HepG2 (cell line): ENCODE measurements around the gene RCN1. TPM values are rescaled to one million over a fixed set of nuclear protein-coding genes. Genes with fewer than 3 reads are reported as not detected.

Experiments
- ATAC-seq: fragments of 200-7000 bp; cut with Tn5 transposase; 3 replicates; pipeline ENCODE4 v1.9.1; 2020; ENCODE audit warnings: mild to moderate bottlenecking, moderate library complexity
- BruUV-seq: library from RNA; stranded (reverse); fragments of 400-500 nt; replicated peaks from 2 replicates; lab custom pipeline; 2021; lab: Mats Ljungman, UMichigan
- CTCF ChIA-PET: fragments of 300-600 bp; formaldehyde crosslinking; extraction: SDS; loops from one replicate; lab custom pipeline; 2021; ENCODE audit warnings: low total read pairs, inconsistent platforms, low intra/inter-chr PET ratio; lab: Yijun Ruan, JAX
- POLR2A ChIA-PET: fragments of 350-600 bp; sonication (Branson Sonifier 250); formaldehyde crosslinking; loops from one replicate; lab custom pipeline; 2020; ENCODE audit warnings: antibody characterized with exemption, inconsistent platforms; lab: Yijun Ruan, JAX
- DNase-seq: peaks from one replicate; pipeline ENCODE4 v3.0.0-alpha.2; 2015; ENCODE audit warnings: low spot score
- FAIRE-seq: peaks from 3 replicates; lab custom pipeline; 2011; peaks lifted over from hg19 to GRCh38; lab: Jason Lieb, UNC
- H2AFZ ChIP-seq: one replicate; pipeline ENCODE4 v1.6.1; 2011; ENCODE audit warnings: low read length, inconsistent platforms
- H3K27ac ChIP-seq: fragments of 300-600 bp; 3 replicates; pipeline ENCODE4 v1.8.0; 2011; ENCODE audit warnings: mixed run types, mild to moderate bottlenecking, mixed read lengths, low read length, inconsistent platforms; ENCODE audit not compliant: insufficient read depth; ENCODE audit errors: extremely low read length
- H3K27me3 ChIP-seq, 2 experiments: fragments of 200-600 bp in 1 of 2; 2 replicates in 1 of 2; 3 replicates in 1 of 2; pipeline versions ENCODE4 v1.6.0 to v1.8.0; 2011; ENCODE audit warnings: low read length in 2 of 2, mild to moderate bottlenecking in 2 of 2, moderate library complexity in 2 of 2, inconsistent platforms in 1 of 2; ENCODE audit not compliant: insufficient read depth in 2 of 2, control insufficient read depth in 1 of 2
- H3K36me3 ChIP-seq, 2 experiments: fragments of 200-600 bp in 1 of 2; replicated peaks in 1 of 2; 2 replicates in 1 of 2; 3 replicates in 1 of 2; pipeline versions ENCODE4 v1.5.1 to v1.8.0; 2011; ENCODE audit warnings: low read length in 2 of 2, inconsistent platforms in 1 of 2; ENCODE audit not compliant: insufficient read depth in 2 of 2, control insufficient read depth in 1 of 2
- H3K4me1 ChIP-seq: 2 replicates; pipeline ENCODE4 v1.5.1; 2012; ENCODE audit warnings: low read length, inconsistent platforms; ENCODE audit not compliant: insufficient read depth
- H3K4me2 ChIP-seq: 2 replicates; pipeline ENCODE4 v1.6.0; 2011; ENCODE audit warnings: low read depth, low read length, inconsistent platforms
- H3K4me3 ChIP-seq, 3 experiments: fragments of 200-600 bp in 1 of 3; sonication (generic), shearing (Covaris generic) in 1 of 3; replicated peaks in 1 of 3; 2 replicates each; pipeline ENCODE4 v1.5.1; 2011 to 2016; ENCODE audit warnings: low read length in 3 of 3, inconsistent platforms in 2 of 3, low read depth in 2 of 3, mild to moderate bottlenecking in 2 of 3, control low read depth in 1 of 3, mixed read lengths in 1 of 3; ENCODE audit not compliant: insufficient read depth in 1 of 3
- H3K79me2 ChIP-seq: one replicate; pipeline ENCODE4 v1.6.1; 2011; ENCODE audit warnings: low read length, inconsistent platforms; ENCODE audit not compliant: insufficient read depth
- H3K9ac ChIP-seq: 2 replicates; pipeline ENCODE4 v1.6.0; 2011; ENCODE audit warnings: mild to moderate bottlenecking, low read depth, low read length, inconsistent platforms; ENCODE audit not compliant: insufficient read depth
- H3K9me3 ChIP-seq: 2 replicates; pipeline ENCODE4 v1.5.1; 2012; ENCODE audit warnings: mild to moderate bottlenecking, low read length
- H4K20me1 ChIP-seq: 2 replicates; pipeline ENCODE4 v1.6.0; 2011; ENCODE audit warnings: inconsistent platforms, mild to moderate bottlenecking, low read length, moderate library complexity; ENCODE audit not compliant: insufficient read depth
- ARNT2 ChIP-seq: sonication (generic); formaldehyde crosslinking; IDR thresholded peaks from 2 replicates; pipeline ENCODE4 v1.8.0; 2022; ENCODE audit warnings: mild to moderate bottlenecking, low read depth, missing genetic modification reagents, moderate library complexity
- BORCS8-MEF2B ChIP-seq: sonication (generic); formaldehyde crosslinking; IDR thresholded peaks from 2 replicates; pipeline ENCODE4 v1.8.0; 2022; ENCODE audit warnings: mild to moderate bottlenecking, missing genetic modification reagents
- CBX5 ChIP-seq: sonication (generic); formaldehyde crosslinking; IDR thresholded peaks from 2 replicates; pipeline ENCODE4 v1.4.0; 2020; ENCODE audit warnings: missing genetic modification reagents, borderline replicate concordance
- CEBPG ChIP-seq: IDR thresholded peaks from 2 replicates; pipeline ENCODE4 v1.6.1; 2016
- FOXA1 ChIP-seq, 2 experiments: fragments of 450-650 bp in 1 of 2; sonication (generic) in 1 of 2; formaldehyde crosslinking in 1 of 2; IDR thresholded peaks; 2 replicates each; pipeline versions ENCODE4 v1.4.0 to v1.6.1; 2016 to 2020; ENCODE audit warnings: missing genetic modification reagents in 1 of 2
- MIER3 ChIP-seq: IDR thresholded peaks from 2 replicates; pipeline ENCODE4 v1.6.1; 2016; ENCODE audit warnings: missing compliant biosample characterization, borderline replicate concordance
- MTF1 ChIP-seq: sonication (generic); formaldehyde crosslinking; IDR thresholded peaks from 2 replicates; pipeline ENCODE4 v1.5.0; 2020; ENCODE audit warnings: missing genetic modification reagents
- RFXANK ChIP-seq: IDR thresholded peaks from 2 replicates; pipeline ENCODE4 v1.6.1; 2016
- SATB2 ChIP-seq: sonication (generic); formaldehyde crosslinking; IDR thresholded peaks from 2 replicates; pipeline ENCODE4 v1.5.0; 2020; ENCODE audit warnings: missing genetic modification reagents
- TARDBP ChIP-seq: sonication (generic); formaldehyde crosslinking; IDR thresholded peaks from 2 replicates; pipeline ENCODE4 v1.8.0; 2022; ENCODE audit warnings: mild to moderate bottlenecking, missing genetic modification reagents
- ZFP41 ChIP-seq: sonication (generic); formaldehyde crosslinking; IDR thresholded peaks from 2 replicates; pipeline ENCODE4 v1.4.0; 2020; ENCODE audit warnings: mild to moderate bottlenecking, missing genetic modification reagents, borderline replicate concordance
- ZMAT3 ChIP-seq: sonication (generic); formaldehyde crosslinking; conservative IDR thresholded peaks from 2 replicates; pipeline ENCODE4 v1.7.0; 2021; ENCODE audit warnings: missing genetic modification reagents
- ZNF264 ChIP-seq: sonication (generic); formaldehyde crosslinking; IDR thresholded peaks from 2 replicates; pipeline ENCODE4 v1.4.0; 2020; ENCODE audit warnings: missing genetic modification reagents
- WGBS: methylation state at CpG from one replicate; pipeline ENCODE4 v1.1.6; 2017; ENCODE audit warnings: low lambda C conversion rate; 5-methylcytosine and 5-hydroxymethylcytosine counted together
- in situ Hi-C: cut with HindIII; loops from 2 replicates; pipeline ENCODE4 v1.10.0; 2017; ENCODE audit warnings: low pct_unique_long_range_greater_than_20kb; ENCODE audit not compliant: extremely low pct_ligation_motif_present
- intact Hi-C: fragments of 100-400 bp; cut with micrococcal nuclease; formaldehyde crosslinking; loops from one replicate; pipeline ENCODE4 v1.10.0; 2022; ENCODE audit not compliant: unreplicated experiment
- polyA plus RNA-seq, 8 experiments: library from polyadenylated mRNA; depleted of rRNA in 3 of 8; stranded (reverse) in 7 of 8; unstranded in 1 of 8; fragments of >200 nt; fragmentation: Illumina TruSeq in 4 of 8; extraction: Trizol in 4 of 8; gene quantifications; 2 replicates each; pipeline versions ENCODE4 v1.2.1 to v1.2.3, GENCODE V29; 2011 to 2016; ENCODE audit warnings: low read depth in 4 of 8, missing spikeins in 1 of 8, mixed read lengths in 1 of 8; ENCODE audit not compliant: insufficient read depth in 1 of 8
- total RNA-seq, 5 experiments: library from RNA; depleted of rRNA; stranded (reverse); fragments of >200 nt; fragmentation: Illumina TruSeq; extraction: Trizol; gene quantifications; 2 replicates each; pipeline ENCODE4 v1.2.3, GENCODE V29; 2016; ENCODE audit warnings: low read depth in 1 of 5
- TF ChIP-seq, protein P1 (sequence below): sonication (generic); formaldehyde crosslinking; IDR thresholded peaks from 2 replicates; pipeline ENCODE4 v1.4.0; 2020; ENCODE audit warnings: missing genetic modification reagents
- TF ChIP-seq, protein P2 (sequence below): sonication (generic); formaldehyde crosslinking; IDR thresholded peaks from 2 replicates; pipeline ENCODE4 v1.4.0; 2020; ENCODE audit warnings: mild to moderate bottlenecking, low read depth, missing genetic modification reagents
- TF ChIP-seq, protein P3 (sequence below): sonication (generic); formaldehyde crosslinking; IDR thresholded peaks from 2 replicates; pipeline ENCODE4 v1.5.1; 2020; ENCODE audit warnings: mild to moderate bottlenecking, missing genetic modification reagents, borderline replicate concordance

RCN1 gene
- total and polyA plus RNA-seq, 2 of the 13 experiments (the other 11 are each of a cell fraction or from before 2014, with no cell fraction given), result 22.0 to 28.5 TPM

DNA sequence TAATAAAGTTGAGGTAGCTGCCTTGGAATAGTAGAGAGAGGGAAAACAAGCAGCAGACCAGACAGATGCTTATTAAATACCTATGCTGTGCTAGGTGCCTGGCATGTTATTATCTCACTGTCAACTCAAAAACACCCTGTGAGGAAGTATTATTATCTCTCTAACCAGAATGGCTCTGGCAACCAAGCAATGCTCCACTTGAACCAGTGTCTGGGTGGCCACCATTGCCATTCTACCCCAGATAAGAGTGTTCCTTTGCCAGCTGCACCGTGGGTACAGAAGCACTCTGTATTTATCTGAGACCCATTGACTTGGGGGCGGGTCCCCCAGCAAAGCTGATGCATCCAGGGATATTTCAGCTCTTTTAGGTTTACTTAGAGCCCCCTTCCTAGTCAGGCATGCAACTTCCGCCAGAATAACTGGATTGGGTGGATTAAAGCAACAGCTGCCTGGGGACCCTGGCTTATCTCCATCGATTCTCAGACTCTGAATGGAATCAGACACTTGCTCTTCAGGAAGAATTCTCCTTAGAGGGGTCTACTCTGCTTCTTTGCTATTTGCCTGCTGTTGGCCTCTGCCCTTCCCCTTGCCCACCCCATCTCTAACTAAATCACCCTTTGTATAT lies 49.1 kb downstream of the RCN1 start:
- Histone ChIP-seq H2AFZ (no peak overlapping the region), H3K36me3 (no peaks in the 10 kb centered on the region), H4K20me1 (no peaks in the 10 kb centered on the region), H3K27me3 (no peaks in the 10 kb centered on the region; a peak in 2 of 5 replicates), H3K4me3 (no peak overlapping the region), H3K4me2 (no peak overlapping the region), H3K27ac (no peak overlapping the region), H3K9ac (no peak overlapping the region), H3K79me2 (no peaks in the 10 kb centered on the region), H3K4me1 (peaks cover 10% of the 10 kb centered on the region), H3K9me3 (no peaks in the 10 kb centered on the region)
- DNase-seq, result no peak
- ChIA-PET CTCF (no interaction called here), POLR2A (no interaction called here)
- ATAC-seq, result no peak
- no peak for TF ChIP-seq ARNT2 (CRISPR knock-in tag)
- TF ChIP-seq MTF1 (CRISPR knock-in tag), result no peak
- TF ChIP-seq, protein P1, sequence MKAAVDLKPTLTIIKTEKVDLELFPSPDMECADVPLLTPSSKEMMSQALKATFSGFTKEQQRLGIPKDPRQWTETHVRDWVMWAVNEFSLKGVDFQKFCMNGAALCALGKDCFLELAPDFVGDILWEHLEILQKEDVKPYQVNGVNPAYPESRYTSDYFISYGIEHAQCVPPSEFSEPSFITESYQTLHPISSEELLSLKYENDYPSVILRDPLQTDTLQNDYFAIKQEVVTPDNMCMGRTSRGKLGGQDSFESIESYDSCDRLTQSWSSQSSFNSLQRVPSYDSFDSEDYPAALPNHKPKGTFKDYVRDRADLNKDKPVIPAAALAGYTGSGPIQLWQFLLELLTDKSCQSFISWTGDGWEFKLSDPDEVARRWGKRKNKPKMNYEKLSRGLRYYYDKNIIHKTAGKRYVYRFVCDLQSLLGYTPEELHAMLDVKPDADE (CRISPR knock-in tag), result no peak
- TF ChIP-seq CBX5 (CRISPR knock-in tag), result no peak
- no peak for TF ChIP-seq ZMAT3 (CRISPR knock-in tag)
- no peak for TF ChIP-seq MIER3 (CRISPR knock-in tag)
- TF ChIP-seq CEBPG (CRISPR knock-in tag), result no peak
- TF ChIP-seq ZFP41 (CRISPR knock-in tag), result no peak
- no peak for TF ChIP-seq TARDBP (CRISPR knock-in tag)
- TF ChIP-seq, protein P2, sequence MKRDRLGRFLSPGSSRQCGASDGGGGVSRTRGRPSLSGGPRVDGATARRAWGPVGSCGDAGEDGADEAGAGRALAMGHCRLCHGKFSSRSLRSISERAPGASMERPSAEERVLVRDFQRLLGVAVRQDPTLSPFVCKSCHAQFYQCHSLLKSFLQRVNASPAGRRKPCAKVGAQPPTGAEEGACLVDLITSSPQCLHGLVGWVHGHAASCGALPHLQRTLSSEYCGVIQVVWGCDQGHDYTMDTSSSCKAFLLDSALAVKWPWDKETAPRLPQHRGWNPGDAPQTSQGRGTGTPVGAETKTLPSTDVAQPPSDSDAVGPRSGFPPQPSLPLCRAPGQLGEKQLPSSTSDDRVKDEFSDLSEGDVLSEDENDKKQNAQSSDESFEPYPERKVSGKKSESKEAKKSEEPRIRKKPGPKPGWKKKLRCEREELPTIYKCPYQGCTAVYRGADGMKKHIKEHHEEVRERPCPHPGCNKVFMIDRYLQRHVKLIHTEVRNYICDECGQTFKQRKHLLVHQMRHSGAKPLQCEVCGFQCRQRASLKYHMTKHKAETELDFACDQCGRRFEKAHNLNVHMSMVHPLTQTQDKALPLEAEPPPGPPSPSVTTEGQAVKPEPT (CRISPR knock-in tag), result no peak
- TF ChIP-seq BORCS8-MEF2B, result no peak
- TF ChIP-seq, protein P3, sequence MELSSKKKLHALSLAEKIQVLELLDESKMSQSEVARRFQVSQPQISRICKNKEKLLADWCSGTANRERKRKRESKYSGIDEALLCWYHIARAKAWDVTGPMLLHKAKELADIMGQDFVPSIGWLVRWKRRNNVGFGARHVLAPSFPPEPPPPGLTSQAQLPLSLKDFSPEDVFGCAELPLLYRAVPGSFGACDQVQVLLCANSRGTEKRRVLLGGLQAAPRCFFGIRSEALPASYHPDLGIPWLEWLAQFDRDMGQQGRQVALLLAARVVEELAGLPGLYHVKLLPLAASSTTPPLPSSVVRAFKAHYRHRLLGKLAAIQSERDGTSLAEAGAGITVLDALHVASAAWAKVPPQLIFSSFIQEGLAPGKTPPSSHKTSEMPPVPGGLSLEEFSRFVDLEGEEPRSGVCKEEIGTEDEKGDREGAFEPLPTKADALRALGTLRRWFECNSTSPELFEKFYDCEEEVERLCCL (CRISPR knock-in tag), result no peak
- TF ChIP-seq SATB2 (CRISPR knock-in tag), result no peak
- no peak for TF ChIP-seq RFXANK
- no peak for TF ChIP-seq FOXA1 (IDR thresholded peaks at IDR 0.05)
- TF ChIP-seq FOXA1 (CRISPR knock-in tag; IDR thresholded peaks at IDR 0.05), result no peak
- TF ChIP-seq ZNF264 (CRISPR knock-in tag), result no peak
- FAIRE-seq, result no peak
- intact Hi-C loops, result no loop called here
- no TSS peak for BruUV-seq
- WGBS, result 0% methylated on average over 1 of the region's 4 CpGs
- in situ Hi-C loops, result no loop called here
